ENCODE data around the gene NIPSNAP2. TPM values are rescaled to one million over a fixed set of nuclear protein-coding genes. Genes with fewer than 3 reads are reported as not detected.

NIPSNAP2 gene
- 40.6 to 59.0 TPM (median 50.6 TPM) in 5 replicates for total RNA-seq (2022; extraction: Qiagen RNA extraction; ENCODE audit: low read depth)

DNA sequence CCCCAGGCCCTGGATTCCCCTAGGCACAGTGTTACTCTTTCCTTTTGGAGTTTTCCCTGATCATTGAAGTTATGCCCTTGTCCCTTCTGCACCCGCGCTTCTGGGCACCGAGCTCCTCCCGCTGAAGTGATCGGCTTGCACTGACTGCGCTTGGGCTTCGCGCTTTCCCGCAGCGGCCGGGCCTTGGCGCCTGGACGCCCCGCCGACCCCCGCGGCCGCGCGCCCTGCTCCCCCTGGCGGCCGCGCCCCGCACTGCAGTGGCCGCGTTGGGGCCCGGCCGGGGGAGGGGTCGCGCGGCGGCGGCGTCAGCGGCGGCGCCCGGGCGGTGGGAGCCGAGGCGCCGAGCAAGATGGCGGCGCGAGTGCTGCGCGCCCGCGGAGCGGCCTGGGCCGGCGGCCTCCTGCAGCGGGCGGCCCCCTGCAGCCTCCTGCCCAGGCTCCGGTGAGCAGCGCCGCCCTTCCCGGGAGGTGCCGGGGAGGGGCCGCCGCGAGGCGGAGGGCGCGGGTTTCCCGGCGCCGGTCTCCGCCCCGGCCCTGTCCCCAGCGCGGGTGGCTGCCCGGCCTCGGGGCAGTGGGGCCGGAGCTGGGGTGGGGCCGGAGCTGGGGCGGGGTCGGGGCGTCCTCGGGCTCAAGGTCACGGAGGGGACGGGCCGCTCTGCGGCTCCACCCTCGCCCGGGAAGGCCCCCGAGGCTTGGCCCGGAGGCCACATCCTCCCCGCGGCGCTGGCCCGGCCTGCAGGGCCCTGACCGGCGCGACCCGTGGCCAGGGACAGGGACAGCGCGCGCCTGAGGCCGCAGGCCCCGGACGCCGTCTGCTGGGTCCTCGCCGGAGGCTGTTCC is at the start of gene NIPSNAP2:
Gene NIPSNAP2 (plus strand): TSS at position 325 of the 839 bp plus-strand sequence. CDS start 25 bp downstream, at position 350.

GRCh38 chr7:55951637-55952351 is 12.6 kb upstream of the NIPSNAP2 start, which contains the start of gene MRPS17:
MRPS17 (plus strand) TSS chr7:55951877; CDS start chr7:55953196, 1,319 bp downstream.

Other genes starting within 250 kb of the NIPSNAP2 start
- gene SEPTIN14, start 101.8 kb upstream of the NIPSNAP2 start, total RNA-seq (2022; extraction: Qiagen RNA extraction; ENCODE audit: low read depth), result not detected in 5 replicates
- 0.61 to 1.2 TPM (median 0.76 TPM) in 5 replicates for gene ZNF713, start 77.1 kb upstream of the NIPSNAP2 start, total RNA-seq (2022; extraction: Qiagen RNA extraction; ENCODE audit: low read depth)
- 24.4 to 29.0 TPM (median 28.7 TPM) in 5 replicates for gene MRPS17, start 12.7 kb upstream of the NIPSNAP2 start, total RNA-seq (2022; extraction: Qiagen RNA extraction; ENCODE audit: low read depth)
- 27.6 to 35.0 TPM (median 30.6 TPM) in 5 replicates for gene PSPH, start 86.9 kb downstream of the NIPSNAP2 start, total RNA-seq (2022; extraction: Qiagen RNA extraction; ENCODE audit: low read depth)
- 257 to 310 TPM (median 300 TPM) in 5 replicates for gene CCT6A, start 87.2 kb downstream of the NIPSNAP2 start, total RNA-seq (2022; extraction: Qiagen RNA extraction; ENCODE audit: low read depth)
- gene SUMF2, start 99.7 kb downstream of the NIPSNAP2 start, total RNA-seq (2022; extraction: Qiagen RNA extraction; ENCODE audit: low read depth), result 115 to 121 TPM (median 117 TPM) in 5 replicates
- gene PHKG1, start 128.4 kb downstream of the NIPSNAP2 start, total RNA-seq (2022; extraction: Qiagen RNA extraction; ENCODE audit: low read depth), result 0.52 to 0.68 TPM (median 0.63 TPM) in 5 replicates
- 605 to 711 TPM (median 671 TPM) in 5 replicates for gene CHCHD2, start 141.9 kb downstream of the NIPSNAP2 start, total RNA-seq (2022; extraction: Qiagen RNA extraction; ENCODE audit: low read depth)
- not detected in 5 replicates for gene NUPR2, start 151.8 kb downstream of the NIPSNAP2 start, total RNA-seq (2022; extraction: Qiagen RNA extraction; ENCODE audit: low read depth)

Measured in A549 treated with DMSO at 1 μM for 4 hours (cell line).